ENCODE results near the gene RGS4. TPM values are rescaled to one million over a fixed set of nuclear protein-coding genes. Genes with fewer than 3 reads are reported as not detected.

RGS4 gene
- total RNA-seq, 1 donor from 2014 or later, result 13.2 TPM

DNA sequence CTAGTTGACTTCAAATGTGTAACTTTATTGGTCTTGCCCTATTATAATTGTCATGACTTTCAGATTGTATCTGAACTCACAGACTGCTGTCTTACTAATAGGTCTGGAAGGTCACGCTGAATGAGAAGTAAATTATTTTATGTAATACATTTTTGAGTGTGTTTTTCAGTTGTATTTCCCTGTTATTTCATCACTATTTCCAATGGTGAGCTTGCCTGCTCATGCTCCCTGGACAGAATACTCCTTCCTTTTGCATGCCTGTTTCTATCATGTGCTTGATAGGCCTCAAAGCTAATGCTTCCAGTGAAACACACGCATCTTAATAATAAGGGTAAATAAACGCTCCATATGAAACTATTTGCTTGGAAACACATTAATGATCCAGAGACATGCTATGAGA is 7.3 kb downstream of the RGS4 start:
- peaks cover 5% of the 10 kb centered on the region for H3K9me3 Mint-ChIP-seq (ENCODE audit: low read depth)
- DNase-seq (ENCODE audit: low spot score), result no peak
- H3K36me3 Mint-ChIP-seq (ENCODE audit: low read depth), result peaks cover 8% of the 10 kb centered on the region
- no peaks in the 10 kb centered on the region for H3K27me3 Mint-ChIP-seq (ENCODE audit: low read depth)
- H3K4me3 Mint-ChIP-seq (ENCODE audit: unreplicated experiment), result no peak overlapping the region
- TF ChIP-seq, protein P1, sequence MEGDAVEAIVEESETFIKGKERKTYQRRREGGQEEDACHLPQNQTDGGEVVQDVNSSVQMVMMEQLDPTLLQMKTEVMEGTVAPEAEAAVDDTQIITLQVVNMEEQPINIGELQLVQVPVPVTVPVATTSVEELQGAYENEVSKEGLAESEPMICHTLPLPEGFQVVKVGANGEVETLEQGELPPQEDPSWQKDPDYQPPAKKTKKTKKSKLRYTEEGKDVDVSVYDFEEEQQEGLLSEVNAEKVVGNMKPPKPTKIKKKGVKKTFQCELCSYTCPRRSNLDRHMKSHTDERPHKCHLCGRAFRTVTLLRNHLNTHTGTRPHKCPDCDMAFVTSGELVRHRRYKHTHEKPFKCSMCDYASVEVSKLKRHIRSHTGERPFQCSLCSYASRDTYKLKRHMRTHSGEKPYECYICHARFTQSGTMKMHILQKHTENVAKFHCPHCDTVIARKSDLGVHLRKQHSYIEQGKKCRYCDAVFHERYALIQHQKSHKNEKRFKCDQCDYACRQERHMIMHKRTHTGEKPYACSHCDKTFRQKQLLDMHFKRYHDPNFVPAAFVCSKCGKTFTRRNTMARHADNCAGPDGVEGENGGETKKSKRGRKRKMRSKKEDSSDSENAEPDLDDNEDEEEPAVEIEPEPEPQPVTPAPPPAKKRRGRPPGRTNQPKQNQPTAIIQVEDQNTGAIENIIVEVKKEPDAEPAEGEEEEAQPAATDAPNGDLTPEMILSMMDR (IDR thresholded peaks at IDR 0.05), result no peak
- H3K27ac Mint-ChIP-seq (ENCODE audit: unreplicated experiment), result no peak overlapping the region
- peaks cover 20% of the 10 kb centered on the region for H3K4me1 Mint-ChIP-seq (ENCODE audit: low read depth)

- Mint-ChIP-seq H3K36me3 (ENCODE audit: low read depth) (peaks cover 8% of the 10 kb centered on the region), H3K27me3 (ENCODE audit: low read depth) (no peaks in the 10 kb centered on the region), H3K9me3 (ENCODE audit: low read depth) (peaks cover 5% of the 10 kb centered on the region), H3K4me3 (ENCODE audit: unreplicated experiment) (no peak overlapping the region), H3K27ac (ENCODE audit: unreplicated experiment) (no peak overlapping the region), H3K4me1 (ENCODE audit: low read depth) (peaks cover 14% of the 10 kb centered on the region)
- DNase-seq (ENCODE audit: low spot score), result no peak
- TF ChIP-seq, protein P1 (IDR thresholded peaks at IDR 0.05), result no peak
These were observed 8.0 kb downstream of the RGS4 start for GRCh38 chr1:163076981-163077761.

- no peaks in the 10 kb centered on the region for H3K27me3 Mint-ChIP-seq (ENCODE audit: low read depth)
- peaks cover 9% of the 10 kb centered on the region for H3K9me3 Mint-ChIP-seq (ENCODE audit: low read depth)
- no peak overlapping the region for H3K27ac Mint-ChIP-seq (ENCODE audit: unreplicated experiment)
- DNase-seq (ENCODE audit: low spot score), result no peak
- H3K4me1 Mint-ChIP-seq (ENCODE audit: low read depth), result peaks cover 42% of the 10 kb centered on the region
- H3K36me3 Mint-ChIP-seq (ENCODE audit: low read depth), result no peaks in the 10 kb centered on the region
- TF ChIP-seq, protein P1 (IDR thresholded peaks at IDR 0.05), result no peak
- H3K4me3 Mint-ChIP-seq (ENCODE audit: unreplicated experiment), result no peak overlapping the region
These were observed 13.8 kb downstream of the RGS4 start for GRCh38 chr1:163082971-163083370.

- H3K4me3 Mint-ChIP-seq (ENCODE audit: unreplicated experiment), result no peak overlapping the region
- peaks cover 42% of the 10 kb centered on the region for H3K4me1 Mint-ChIP-seq (ENCODE audit: low read depth)
- TF ChIP-seq, protein P1 (IDR thresholded peaks at IDR 0.05), result no peak
- H3K9me3 Mint-ChIP-seq (ENCODE audit: low read depth), result peaks cover 9% of the 10 kb centered on the region
- H3K36me3 Mint-ChIP-seq (ENCODE audit: low read depth), result no peaks in the 10 kb centered on the region
- DNase-seq (ENCODE audit: low spot score), result no peak
- H3K27ac Mint-ChIP-seq (ENCODE audit: unreplicated experiment), result peak overlapping the region; percentile 2
- H3K27me3 Mint-ChIP-seq (ENCODE audit: low read depth), result no peaks in the 10 kb centered on the region
These were observed 14.5 kb downstream of the RGS4 start for GRCh38 chr1:163083690-163084089.

GRCh38 chr1:163084330-163084729 is 15.2 kb downstream of the RGS4 start:
- Mint-ChIP-seq H3K27ac (ENCODE audit: unreplicated experiment) (peak overlapping the region; percentile 52), H3K4me3 (ENCODE audit: unreplicated experiment) (no peak overlapping the region), H3K9me3 (ENCODE audit: low read depth) (peaks cover 9% of the 10 kb centered on the region), H3K36me3 (ENCODE audit: low read depth) (no peaks in the 10 kb centered on the region), H3K27me3 (ENCODE audit: low read depth) (no peaks in the 10 kb centered on the region), H3K4me1 (ENCODE audit: low read depth) (peaks cover 42% of the 10 kb centered on the region)
- TF ChIP-seq, protein P1 (IDR thresholded peaks at IDR 0.05), result no peak
- no peak for DNase-seq (ENCODE audit: low spot score)

Data from chondrocyte (in vitro differentiated cells).